H1 (cell line): ENCODE measurements around the gene GARS1. TPM values are rescaled to one million over a fixed set of nuclear protein-coding genes. Genes with fewer than 3 reads are reported as not detected.

Experiments
- CTCF ChIA-PET: fragments of 300-600 bp; sonication (Branson Sonifier 250); formaldehyde crosslinking; loops from one replicate; lab custom pipeline; 2021; ENCODE audit not compliant: partially characterized antibody; lab: Charles Lee
- POLR2A ChIA-PET: fragments of 300-600 bp; sonication (Branson Sonifier 250); formaldehyde crosslinking; loops from one replicate; lab custom pipeline; 2021; ENCODE audit warnings: inconsistent platforms; ENCODE audit not compliant: partially characterized antibody; lab: Charles Lee
- DNase-seq, 2 experiments: peaks; one replicate each; pipeline versions ENCODE4 v3.0.0 to v3.0.0-alpha.2; 2010 to 2022; ENCODE audit warnings: low spot score in 2 of 2, low read depth in 1 of 2, mixed read lengths in 1 of 2
- FAIRE-seq: peaks from 2 replicates; lab custom pipeline; 2011; peaks lifted over from hg19 to GRCh38; lab: Jason Lieb, UNC
- H2AFZ ChIP-seq: 2 replicates; pipeline ENCODE4 v1.8.1; 2012; ENCODE audit warnings: low read length, inconsistent platforms
- H2AK5ac ChIP-seq: 2 replicates; pipeline ENCODE4 v1.6.1; 2013; ENCODE audit warnings: low read depth, low read length
- H2BK120ac ChIP-seq: replicated peaks from 2 replicates; pipeline ENCODE3; 2013; ENCODE audit warnings: low read depth, low read length, inconsistent platforms
- H2BK12ac ChIP-seq: 2 replicates; pipeline ENCODE4 v1.6.1; 2013; ENCODE audit warnings: low read depth, low read length
- H2BK15ac ChIP-seq: 2 replicates; pipeline ENCODE4 v1.6.1; 2013; ENCODE audit warnings: low read length
- H2BK20ac ChIP-seq: 2 replicates; pipeline ENCODE4 v1.6.1; 2013; ENCODE audit warnings: low read length
- H2BK5ac ChIP-seq: 2 replicates; pipeline ENCODE4 v1.6.1; 2013; ENCODE audit warnings: low read depth, low read length
- H3K14ac ChIP-seq: 2 replicates; pipeline ENCODE4 v1.6.1; 2013; ENCODE audit warnings: inconsistent platforms; ENCODE audit not compliant: insufficient read length
- H3K18ac ChIP-seq: 2 replicates; pipeline ENCODE4 v1.6.1; 2013; ENCODE audit warnings: low read length; ENCODE audit errors: extremely low read depth
- H3K23ac ChIP-seq: 2 replicates; pipeline ENCODE4 v1.6.1; 2013; ENCODE audit warnings: inconsistent platforms; ENCODE audit not compliant: insufficient read length
- H3K23me2 ChIP-seq: 2 replicates; pipeline ENCODE4 v1.6.1; 2013; ENCODE audit warnings: low read depth, low read length
- H3K27ac ChIP-seq: 2 replicates; pipeline ENCODE4 v1.6.1; 2011; ENCODE audit warnings: low read depth, low read length, inconsistent platforms
- H3K27me3 ChIP-seq, 4 experiments: replicated peaks in 1 of 4; 1 replicate in 1 of 4; 2 replicates in 3 of 4; pipeline versions ENCODE4 v1.6.1 to v1.8.1; 2011 to 2013; ENCODE audit warnings: low read length in 3 of 4, mild to moderate bottlenecking in 3 of 4, inconsistent platforms in 2 of 4, mixed read lengths in 2 of 4, moderate library complexity in 1 of 4; ENCODE audit not compliant: control insufficient read depth in 3 of 4, insufficient read depth in 3 of 4; ENCODE audit errors: extremely low read depth in 1 of 4
- H3K36me3 ChIP-seq, 4 experiments: 2 replicates each; pipeline versions ENCODE4 v1.6.1 to v1.8.1; 2011 to 2013; ENCODE audit warnings: mild to moderate bottlenecking in 4 of 4, low read length in 3 of 4, moderate library complexity in 2 of 4, control low read depth in 1 of 4, inconsistent platforms in 1 of 4; ENCODE audit not compliant: insufficient read depth in 4 of 4, control insufficient read depth in 2 of 4
- H3K4ac ChIP-seq: replicated peaks from 2 replicates; pipeline ENCODE3; 2013; ENCODE audit warnings: low read length, low read depth, mixed read lengths, inconsistent platforms; ENCODE audit not compliant: insufficient read length
- H3K4me1 ChIP-seq, 4 experiments: replicated peaks in 1 of 4; 1 replicate in 1 of 4; 2 replicates in 3 of 4; pipeline versions ENCODE4 v1.6.1 to v1.8.1; 2011 to 2013; ENCODE audit warnings: low read length in 3 of 4, inconsistent platforms in 2 of 4, mixed read lengths in 1 of 4; ENCODE audit not compliant: insufficient read depth in 4 of 4, control insufficient read depth in 3 of 4
- H3K4me2 ChIP-seq, 2 experiments: 2 replicates each; pipeline versions ENCODE4 v1.6.1 to v1.8.1; 2011 to 2013; ENCODE audit warnings: low read depth in 2 of 2, low read length in 2 of 2, control low read depth in 1 of 2, inconsistent platforms in 1 of 2, mild to moderate bottlenecking in 1 of 2; ENCODE audit not compliant: insufficient read depth in 1 of 2
- H3K4me3 ChIP-seq, 4 experiments: fragments of 200-600, 300-600 bp in 1 of 4; sonication (generic), shearing (Covaris generic), sonication (Bioruptor Twin) in 1 of 4; 2 replicates each; pipeline versions ENCODE4 v1.5.1 to v1.8.1; 2011 to 2016; ENCODE audit warnings: low read length in 4 of 4, low read depth in 3 of 4, control low read depth in 2 of 4, inconsistent platforms in 2 of 4, mild to moderate bottlenecking in 2 of 4, mixed read lengths in 1 of 4, moderate library complexity in 1 of 4; ENCODE audit not compliant: insufficient read depth in 2 of 4; ENCODE audit errors: extremely low read depth in 1 of 4
- H3K56ac ChIP-seq: replicated peaks from 2 replicates; pipeline ENCODE3; 2013; ENCODE audit warnings: low read depth, mild to moderate bottlenecking, mixed read lengths, low read length, inconsistent platforms; ENCODE audit not compliant: insufficient read length
- H3K79me1 ChIP-seq: 2 replicates; pipeline ENCODE4 v1.6.1; 2013; ENCODE audit warnings: low read depth, low read length, control low read depth
- H3K79me2 ChIP-seq, 2 experiments: 2 replicates each; pipeline versions ENCODE4 v1.6.1 to v1.8.1; 2012 to 2013; ENCODE audit warnings: low read length in 2 of 2, mild to moderate bottlenecking in 2 of 2, inconsistent platforms in 1 of 2; ENCODE audit not compliant: insufficient read depth in 2 of 2, control insufficient read depth in 1 of 2
- H3K9ac ChIP-seq, 4 experiments: replicated peaks in 1 of 4; 1 replicate in 1 of 4; 2 replicates in 3 of 4; pipeline versions ENCODE4 v1.6.1 to v1.8.1; 2011 to 2013; ENCODE audit warnings: low read depth in 3 of 4, low read length in 3 of 4, control low read depth in 2 of 4, mild to moderate bottlenecking in 2 of 4, moderate library complexity in 2 of 4, inconsistent platforms in 1 of 4; ENCODE audit errors: extremely low read depth in 1 of 4
- H3K9me3 ChIP-seq, 2 experiments: 2 replicates each; pipeline versions ENCODE4 v1.6.1 to v1.8.1; 2012 to 2013; ENCODE audit warnings: mild to moderate bottlenecking in 2 of 2, moderate library complexity in 2 of 2, control low read depth in 1 of 2, inconsistent platforms in 1 of 2, low read depth in 1 of 2, low read length in 1 of 2, mixed read lengths in 1 of 2; ENCODE audit not compliant: insufficient read depth in 2 of 2
- H4K20me1 ChIP-seq, 2 experiments: replicated peaks in 1 of 2; 2 replicates each; pipeline versions ENCODE3 to v1.8.1; 2011 to 2013; ENCODE audit warnings: inconsistent platforms in 2 of 2, low read length in 2 of 2, mild to moderate bottlenecking in 1 of 2; ENCODE audit not compliant: insufficient read depth in 2 of 2, control insufficient read depth in 1 of 2
- H4K5ac ChIP-seq: 2 replicates; pipeline ENCODE4 v1.6.1; 2013; ENCODE audit warnings: low read length, low read depth, mixed read lengths, inconsistent platforms; ENCODE audit not compliant: insufficient read length
- H4K8ac ChIP-seq: 2 replicates; pipeline ENCODE4 v1.8.0; 2013; ENCODE audit warnings: mild to moderate bottlenecking, moderate library complexity, low read length, inconsistent platforms; ENCODE audit not compliant: insufficient read depth; ENCODE audit errors: extremely low read depth
- H4K91ac ChIP-seq: replicated peaks from 2 replicates; pipeline ENCODE3; 2013; ENCODE audit warnings: low read length, mixed read lengths, inconsistent platforms; ENCODE audit not compliant: insufficient read length
- CBX5 ChIP-seq: fragments of 300-800, 300-1000 bp; sonication (generic); IDR thresholded peaks from 2 replicates; pipeline ENCODE4 v1.7.1; 2016; ENCODE audit warnings: antibody characterized with exemption, low read length, low read depth
- CEBPB ChIP-seq: IDR thresholded peaks from 2 replicates; pipeline ENCODE4 v1.6.1; 2012; ENCODE audit warnings: low read depth, low read length
- CHD1 ChIP-seq: IDR thresholded peaks from 2 replicates; pipeline ENCODE4 v1.6.1; 2012; ENCODE audit warnings: low read depth, low read length, improper control_type of control experiment
- EP300 ChIP-seq, 2 experiments: IDR thresholded peaks; 1 replicate in 1 of 2; 2 replicates in 1 of 2; pipeline ENCODE4 v1.6.1; 2011 to 2012; ENCODE audit warnings: low read depth in 2 of 2, low read length in 2 of 2, mild to moderate bottlenecking in 2 of 2, borderline replicate concordance in 1 of 2, inconsistent platforms in 1 of 2, moderate library complexity in 1 of 2
- GTF2F1 ChIP-seq: IDR thresholded peaks from 2 replicates; pipeline ENCODE4 v1.6.1; 2012; ENCODE audit warnings: low read depth, low read length, improper control_type of control experiment, borderline replicate concordance
- JUND ChIP-seq: IDR thresholded peaks from 2 replicates; pipeline ENCODE4 v1.6.1; 2011; ENCODE audit warnings: mild to moderate bottlenecking, improper control_type of control experiment, low read length
- KDM5A ChIP-seq: fragments of 200-600 bp; IDR thresholded peaks from 2 replicates; pipeline ENCODE4 v1.7.1; 2012; ENCODE audit warnings: mild to moderate bottlenecking, low read length, inconsistent platforms, mixed read lengths
- PHF8 ChIP-seq: fragments of 200-600 bp; sonication (generic); conservative IDR thresholded peaks from 2 replicates; pipeline ENCODE4 v1.7.1; 2012; ENCODE audit warnings: low read depth, mild to moderate bottlenecking, inconsistent platforms, low read length, moderate library complexity
- POLR2AphosphoS5 ChIP-seq: IDR thresholded peaks from 2 replicates; pipeline ENCODE4 v1.6.1; 2011; ENCODE audit warnings: low read depth, low read length
- POU5F1 ChIP-seq: IDR thresholded peaks from 2 replicates; pipeline ENCODE4 v1.6.1; 2011; ENCODE audit warnings: low read depth, mild to moderate bottlenecking, low read length, moderate library complexity
- RBBP5 ChIP-seq: IDR thresholded peaks from 2 replicates; pipeline ENCODE4 v1.7.1; 2012; ENCODE audit warnings: low read depth, mild to moderate bottlenecking, inconsistent platforms, low read length, moderate library complexity, borderline replicate concordance
- TBP ChIP-seq: IDR thresholded peaks from 2 replicates; pipeline ENCODE4 v1.6.1; 2011; ENCODE audit warnings: low read depth, low read length, improper control_type of control experiment
- WGBS, 2 experiments: shearing (Covaris generic) in 1 of 2; methylation state at CpG; one replicate each; pipeline versions ENCODE4 v1.1.6 to v1.1.7; 2013 to 2015; ENCODE audit warnings: low lambda C conversion rate in 2 of 2, mixed read lengths in 2 of 2, inconsistent platforms in 1 of 2, low coverage in 1 of 2, missing lambda C conversion rate in 1 of 2; ENCODE audit not compliant: insufficient replicate concordance in 2 of 2, insufficient coverage in 1 of 2, insufficient read length in 1 of 2; ENCODE audit errors: extremely low coverage in 1 of 2, missing lambda C conversion rate in 1 of 2; 5-methylcytosine and 5-hydroxymethylcytosine counted together
- polyA plus RNA-seq, 7 experiments: library from polyadenylated mRNA; depleted of rRNA in 3 of 7; stranded (reverse) in 5 of 7; unstranded in 2 of 7; fragments of >200 nt in 5 of 7; fragments of 200-250 nt in 2 of 7; gene quantifications; 1 replicate in 5 of 7; 2 replicates in 1 of 7; 4 replicates in 1 of 7; pipeline versions ENCODE4 v1.2.1 to v1.2.3, GENCODE V29; 2011 to 2013; ENCODE audit warnings: missing spikeins in 2 of 7, mixed read lengths in 2 of 7
- total RNA-seq: library from RNA; stranded (reverse); fragmentation: NEBNext Ultra II Directional; extraction: Animal tissue kit (Norgen Biotek cat#: 25700); gene quantifications from 2 replicates; pipeline ENCODE4 v1.2.1, GENCODE V29; 2021

Gene GARS1
- total and polyA plus RNA-seq, 2 of the 8 experiments (the other 6 are each of a cell fraction or from before 2014, with no cell fraction given): 270 to 476 TPM

DNA sequence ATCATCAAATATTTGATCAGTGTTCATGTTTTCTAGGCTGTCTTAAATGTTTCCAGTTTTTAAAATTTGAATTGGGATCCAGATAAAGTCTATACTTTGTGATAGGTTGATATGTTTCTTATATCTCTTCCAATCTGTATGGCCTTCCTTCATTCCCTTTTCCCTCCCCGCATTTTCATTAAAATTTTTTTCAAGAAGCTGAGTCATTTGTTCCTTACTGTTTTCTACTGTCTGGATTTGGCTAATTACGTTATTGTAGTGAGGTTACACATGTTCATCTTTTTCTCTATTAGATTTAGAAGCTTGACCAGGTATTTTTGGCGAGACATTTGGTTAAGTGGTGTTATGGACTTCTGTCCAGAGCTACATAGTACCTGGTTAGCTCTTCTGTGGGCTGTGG, 11.2 kb downstream of the GARS1 start:
- Histone ChIP-seq H4K91ac (no peak overlapping the region), H3K9me3 (no peaks in the 10 kb centered on the region), H2BK15ac (no peak overlapping the region), H3K4ac (no peak overlapping the region), H3K56ac (no peak overlapping the region), H3K23ac (no peak overlapping the region), H2BK5ac (no peak overlapping the region), H2BK12ac (no peak overlapping the region), H3K23me2 (no peaks in the 10 kb centered on the region), H3K79me2 (peaks cover 0 to 33% of the 10 kb centered on the region in 2 experiments; a peak in 2 of 4 replicates), H3K79me1 (no peaks in the 10 kb centered on the region), H3K14ac (no peak overlapping the region), H2AFZ (no peak overlapping the region), H3K4me2 (no peak overlapping the region), H3K18ac (no peak overlapping the region), H3K27ac (no peak overlapping the region), H2BK120ac (no peak overlapping the region), H4K8ac (no peak overlapping the region), H3K4me1 (no peaks in the 10 kb centered on the region), H3K27me3 (no peaks in the 10 kb centered on the region), H4K5ac (no peak overlapping the region), H2AK5ac (no peak overlapping the region), H3K9ac (no peak overlapping the region), H3K36me3 (peaks cover 23 to 97% (median 67%) of the 10 kb centered on the region in 4 experiments), H4K20me1 (peaks cover 4 to 5% of the 10 kb centered on the region in 2 experiments), H2BK20ac (no peak overlapping the region), H3K4me3 (no peak overlapping the region)
- DNase-seq (no peak), FAIRE-seq (no peak)
- ChIA-PET CTCF (interaction anchor here (0.8 kb wide), 1 partner anchor 55 kb away, joined by 3 read pairs; no protein-coding TSS in a partner anchor), POLR2A (interaction anchor here (1.3 to 15.5 kb wide), 5 partner anchors 8 to 150 kb away, joined by 3 to 323 read pairs (median 22); partner anchors contain the start of gene GARS1)
- 98% methylated on average over 3 of the region's 3 CpGs; no CpG with 5 or more reads in 1 of the 2 experiments for WGBS, 2 experiments
- no peak for TF ChIP-seq KDM5A
- no peak for TF ChIP-seq RBBP5
- TF ChIP-seq GTF2F1: no peak
- no peak for TF ChIP-seq POLR2AphosphoS5
- TF ChIP-seq EP300 (IDR thresholded peaks at IDR 0.05; ENCODE audit: borderline replicate concordance in 1 of 2, low read depth in 2 of 2, low read length in 2 of 2): no peak
- TF ChIP-seq TBP: no peak
- TF ChIP-seq CHD1: no peak
- TF ChIP-seq PHF8: no peak
- TF ChIP-seq JUND: no peak
- no peak for TF ChIP-seq CBX5
- no peak for TF ChIP-seq POU5F1
- no peak for TF ChIP-seq CEBPB
